Measurements from ENCODE around the gene DYNC2H1.

The DYNC2H1 gene

GRCh38 chr11:103464420-103464819, 355.2 kb downstream of the DYNC2H1 start:
- no peak for DNase-seq (ENCODE audit: low read depth in 2 of 2)

GRCh38 chr11:103465555-103466140, 356.4 kb downstream of the DYNC2H1 start:
- DNase-seq (ENCODE audit: low read depth in 2 of 2) = no peak

GRCh38 chr11:103471546-103471945, 362.3 kb downstream of the DYNC2H1 start:
- no peak for DNase-seq (ENCODE audit: low read depth in 2 of 2)

GRCh38 chr11:103476874-103477273, 367.6 kb downstream of the DYNC2H1 start:
- no peak for DNase-seq (ENCODE audit: low read depth in 2 of 2)

- no peak for DNase-seq (ENCODE audit: low read depth in 2 of 2)
These were observed 371.2 kb downstream of the DYNC2H1 start for GRCh38 chr11:103480421-103480820.

GRCh38 chr11:103483996-103484395, 374.8 kb downstream of the DYNC2H1 start:
- DNase-seq (ENCODE audit: low read depth in 2 of 2) = no peak

GRCh38 chr11:103484545-103484944, 375.3 kb downstream of the DYNC2H1 start:
- no peak for DNase-seq (ENCODE audit: low read depth in 2 of 2)

GRCh38 chr11:103486604-103487003, 377.4 kb downstream of the DYNC2H1 start:
- DNase-seq (ENCODE audit: low read depth in 2 of 2) = no peak

DNA sequence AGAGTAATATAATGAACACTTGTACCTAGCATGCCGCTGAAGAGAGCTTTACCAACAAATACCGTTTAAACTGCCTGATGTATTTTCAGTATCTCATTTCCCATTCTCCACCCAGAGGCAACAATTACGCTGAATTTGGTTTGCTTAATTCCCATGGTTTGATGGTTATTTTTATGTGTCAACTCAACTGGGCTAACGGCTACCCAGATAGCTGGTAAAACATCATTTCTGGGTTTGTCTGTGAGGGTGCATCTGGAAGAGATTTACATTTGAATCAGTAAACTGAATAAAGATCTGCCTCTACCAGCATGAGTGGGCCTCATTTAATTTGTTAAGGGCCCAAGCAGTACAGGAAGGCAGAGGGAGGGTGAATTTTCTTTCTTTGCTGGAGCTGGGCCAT, 377.9 kb downstream of the DYNC2H1 start:
- DNase-seq (ENCODE audit: low read depth in 2 of 2) = no peak

DNA sequence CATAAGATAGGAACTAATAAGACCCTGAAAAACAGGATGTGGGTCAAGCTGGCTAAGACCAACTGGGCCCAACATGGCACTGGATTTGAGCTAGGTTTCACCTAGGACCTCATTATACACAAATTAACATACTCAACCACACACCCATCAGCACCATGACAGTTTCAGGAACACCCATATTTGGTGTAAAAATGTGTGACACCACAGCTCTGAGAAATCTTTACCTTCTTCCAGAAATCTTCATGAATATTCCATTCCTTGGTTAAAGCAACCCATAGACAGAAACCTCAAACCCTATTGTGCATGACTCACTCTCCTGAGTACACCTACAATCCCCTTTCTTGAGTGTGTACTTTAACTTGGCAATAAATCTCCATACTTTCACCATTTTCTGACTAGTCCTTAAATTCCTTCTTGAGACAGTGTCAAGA, 378.8 kb downstream of the DYNC2H1 start:
- no peak for DNase-seq (ENCODE audit: low read depth in 2 of 2)

- DNase-seq (ENCODE audit: low read depth in 2 of 2) = no peak
These were observed 379.4 kb downstream of the DYNC2H1 start for GRCh38 chr11:103488579-103488978.

DNA sequence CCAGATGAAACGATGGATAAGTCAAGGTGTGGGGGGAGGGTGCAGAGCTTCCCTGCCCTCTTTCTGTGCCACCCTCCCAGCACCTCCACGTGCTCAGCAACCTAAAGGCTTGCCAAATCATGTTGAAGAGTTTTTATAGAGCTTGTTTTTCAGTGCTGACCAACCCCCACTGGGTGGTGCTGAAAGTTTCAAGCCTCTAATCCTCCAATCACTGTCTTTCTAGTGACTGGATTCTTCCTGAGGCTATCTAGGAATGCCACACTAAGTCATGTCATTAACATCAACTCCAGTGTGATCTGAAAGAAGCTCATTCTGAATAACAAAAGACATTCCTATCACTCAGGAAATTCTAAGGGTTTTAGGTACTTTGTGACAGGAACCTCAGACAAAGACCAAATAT, 382.6 kb downstream of the DYNC2H1 start:
- DNase-seq (ENCODE audit: low read depth in 2 of 2) = no peak

DNA sequence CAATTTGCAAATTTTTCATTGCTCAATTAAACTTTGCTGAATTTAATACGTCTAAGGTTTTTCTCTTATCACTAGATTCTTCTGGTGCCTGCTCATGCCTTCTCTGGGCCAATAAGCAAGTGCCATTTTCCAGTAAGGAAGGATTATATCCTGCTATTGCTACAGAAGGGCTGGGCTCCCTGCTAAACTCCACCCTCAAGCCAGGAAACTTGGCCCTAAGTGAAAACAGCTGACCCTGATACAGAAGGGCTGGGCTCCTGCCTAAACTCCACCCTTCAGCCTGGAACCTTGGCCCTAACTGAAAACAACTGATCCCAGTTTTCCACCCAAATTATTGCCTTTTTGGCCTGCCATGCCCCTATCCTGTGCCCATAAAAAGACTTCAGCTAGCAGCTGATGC, 385.3 kb downstream of the DYNC2H1 start:
- DNase-seq (ENCODE audit: low read depth in 2 of 2) = no peak

GRCh38 chr11:103497268-103497667, 388.0 kb downstream of the DYNC2H1 start:
- DNase-seq (ENCODE audit: low read depth in 2 of 2) = no peak

DNA sequence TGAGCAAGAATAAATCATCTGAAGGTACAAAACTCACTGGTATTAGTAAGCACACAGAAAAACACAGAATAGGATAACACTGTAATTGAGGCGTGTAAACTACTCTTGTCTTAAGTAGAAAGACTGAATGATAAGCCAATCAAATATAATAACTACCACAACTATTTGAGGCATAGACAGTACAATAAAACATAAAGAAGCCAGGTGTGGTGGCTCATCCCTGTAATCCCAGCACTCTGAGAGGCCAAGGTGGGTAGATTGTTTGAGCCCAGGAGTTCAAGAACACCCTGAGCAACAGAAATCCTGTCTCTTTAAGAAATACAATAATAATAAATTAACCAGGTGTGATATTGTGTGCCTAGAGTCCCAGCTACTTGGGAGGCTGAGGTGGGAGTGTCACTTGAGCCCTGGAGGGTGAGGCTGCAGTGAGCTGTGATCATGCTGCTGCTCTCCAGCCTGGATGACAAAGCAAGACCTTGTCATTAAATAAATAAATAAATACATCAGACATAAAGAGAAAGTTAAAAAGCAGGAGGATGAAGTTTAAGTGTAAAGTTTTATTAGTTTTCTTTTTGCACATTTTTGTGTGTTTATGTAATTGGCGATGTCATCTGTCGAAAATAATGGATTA, 390.6 kb downstream of the DYNC2H1 start:
- no peak for DNase-seq (ENCODE audit: low read depth in 2 of 2)

DNA sequence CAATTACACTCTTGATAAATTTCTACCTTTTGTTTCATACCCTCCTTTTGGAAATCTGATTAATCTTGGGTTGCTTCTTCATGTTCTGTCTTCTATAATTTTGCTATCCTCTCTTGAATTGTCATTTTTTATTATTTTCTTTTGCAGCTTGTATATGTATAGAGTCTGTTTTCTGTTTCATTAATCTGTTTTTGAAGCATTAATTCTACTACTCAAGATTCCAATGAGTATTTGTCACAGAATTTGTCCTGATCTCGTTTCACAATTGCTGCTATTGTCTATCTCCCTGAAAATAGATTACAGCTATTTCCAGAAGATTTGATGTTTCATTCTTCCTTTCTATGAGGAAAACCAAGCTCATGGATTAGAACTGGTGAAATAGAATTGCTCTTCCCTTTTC, 406.1 kb downstream of the DYNC2H1 start:
- no peak for DNase-seq (ENCODE audit: low read depth in 2 of 2)

DNA sequence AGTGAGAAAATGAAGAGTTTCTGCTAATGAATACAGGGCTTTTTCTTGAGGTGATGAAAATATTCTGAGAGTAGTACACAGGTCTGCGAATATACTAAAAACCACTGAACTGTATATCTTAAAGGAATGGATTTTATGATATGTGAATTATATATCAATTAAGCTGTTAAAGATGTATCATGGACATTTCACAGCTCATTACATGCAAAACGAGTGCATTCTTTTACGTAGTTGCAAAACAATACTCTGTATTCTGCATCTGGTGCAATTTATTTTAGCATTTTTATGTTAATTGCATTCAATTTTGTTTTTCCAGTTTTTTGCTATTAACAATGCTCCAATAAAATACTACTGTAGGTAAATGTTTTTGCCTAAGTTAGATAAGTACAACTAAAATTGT, 411.6 kb downstream of the DYNC2H1 start:
- no peak for DNase-seq (ENCODE audit: low read depth in 2 of 2)

DNA sequence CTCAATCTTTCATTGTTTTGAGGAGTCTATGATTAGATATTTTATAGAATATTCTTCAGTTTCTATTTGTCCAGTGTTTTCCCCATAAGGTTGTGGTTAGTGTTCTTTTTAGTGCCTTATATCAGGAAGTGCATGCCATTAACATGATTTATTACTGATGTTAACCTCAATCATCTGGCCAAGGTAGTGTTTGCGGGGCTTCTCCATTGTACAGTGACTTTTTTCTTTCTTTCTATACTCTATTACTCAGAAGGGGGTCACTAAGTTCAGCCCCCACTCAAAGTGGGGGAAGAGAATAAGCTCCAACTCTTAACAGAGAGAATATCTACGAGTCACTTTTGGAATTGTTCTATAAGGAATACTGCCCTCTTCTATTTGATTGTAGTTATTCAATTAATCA, 415.8 kb downstream of the DYNC2H1 start:
- no peak for DNase-seq (ENCODE audit: low read depth in 2 of 2)

- no peak for DNase-seq (ENCODE audit: low read depth in 2 of 2)
These were observed 418.8 kb downstream of the DYNC2H1 start for GRCh38 chr11:103528046-103528445.

- no peak for DNase-seq (ENCODE audit: low read depth in 2 of 2)
These were observed 419.4 kb downstream of the DYNC2H1 start for GRCh38 chr11:103528596-103528995.

DNA sequence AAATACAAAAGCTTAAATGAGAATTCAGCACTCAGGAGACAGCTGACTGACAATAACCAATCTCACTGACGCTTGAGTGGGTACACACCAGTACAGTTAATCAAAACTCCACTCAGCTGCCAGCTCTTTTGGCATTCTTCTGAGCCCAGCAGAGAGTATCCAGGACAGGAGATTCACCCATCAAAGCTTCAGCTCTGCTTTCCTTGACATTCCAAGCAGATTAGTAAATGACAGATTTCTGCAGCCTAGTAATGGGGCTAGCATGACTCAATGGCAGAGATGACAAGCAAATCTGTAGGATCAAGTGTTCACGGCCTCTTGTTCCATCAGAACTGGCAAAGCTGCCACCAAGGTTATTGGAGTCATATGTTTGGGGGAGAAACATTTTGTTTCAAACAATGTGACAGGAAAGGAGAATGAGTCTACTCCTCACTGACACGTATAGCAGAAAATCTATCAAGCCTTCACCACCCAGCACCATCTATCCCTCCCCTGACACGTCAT, 420.0 kb downstream of the DYNC2H1 start:
- DNase-seq (ENCODE audit: low read depth in 2 of 2) = no peak
